Progenitor cell of endocrine pancreas (in vitro differentiated cells): ENCODE results near the gene BCAS3. TPM values are rescaled to one million over a fixed set of nuclear protein-coding genes. Genes with fewer than 3 reads are reported as not detected.

Experiments used
- DNase-seq: peaks from one replicate; pipeline ENCODE4 v3.0.0; 2021; ENCODE audit warnings: low spot score; ENCODE audit not compliant: unreplicated experiment
- H3K27ac Mint-ChIP-seq: 2 replicates; pipeline ENCODE4 v1.8.0; 2021; ENCODE audit warnings: mild to moderate bottlenecking, moderate library complexity, mixed read lengths
- H3K27me3 Mint-ChIP-seq: 2 replicates; pipeline ENCODE4 v1.8.0; 2021; ENCODE audit warnings: mixed read lengths
- H3K36me3 Mint-ChIP-seq: 2 replicates; pipeline ENCODE4 v1.8.0; 2022; ENCODE audit warnings: mixed read lengths; ENCODE audit not compliant: insufficient read depth
- H3K4me1 Mint-ChIP-seq: 2 replicates; pipeline ENCODE4 v1.8.0; 2021; ENCODE audit warnings: low read depth, mixed read lengths
- H3K4me3 Mint-ChIP-seq: 2 replicates; pipeline ENCODE4 v1.8.0; 2021; ENCODE audit warnings: low read depth, mild to moderate bottlenecking, moderate library complexity, mixed read lengths
- H3K9me3 Mint-ChIP-seq: 2 replicates; pipeline ENCODE4 v1.8.0; 2021; ENCODE audit warnings: low read depth, mixed read lengths
- total RNA-seq: library from RNA; stranded (reverse); gene quantifications from 2 replicates; pipeline ENCODE4 v1.2.1, GENCODE V29; 2021
- TF ChIP-seq, protein P1 (sequence below): fragments of 200-600 bp; sonication (generic); IDR thresholded peaks from one replicate; pipeline ENCODE4 v1.5.0; 2021; ENCODE audit warnings: antibody characterized with exemption, mild to moderate bottlenecking; ENCODE audit not compliant: unreplicated experiment

The BCAS3 gene
- total RNA-seq, 1 donor from 2014 or later, result 36.1 TPM

GRCh38 chr17:60887614-60888028 lies 210.0 kb downstream of the BCAS3 start:
- no peak for DNase-seq
- Mint-ChIP-seq H3K9me3 (no peaks in the 10 kb centered on the region), H3K27me3 (no peaks in the 10 kb centered on the region), H3K4me3 (peak overlapping the region; percentile 92), H3K36me3 (peaks cover 4% of the 10 kb centered on the region), H3K27ac (peak overlapping the region; percentile 99), H3K4me1 (peaks cover 9% of the 10 kb centered on the region)
- TF ChIP-seq, protein P1, sequence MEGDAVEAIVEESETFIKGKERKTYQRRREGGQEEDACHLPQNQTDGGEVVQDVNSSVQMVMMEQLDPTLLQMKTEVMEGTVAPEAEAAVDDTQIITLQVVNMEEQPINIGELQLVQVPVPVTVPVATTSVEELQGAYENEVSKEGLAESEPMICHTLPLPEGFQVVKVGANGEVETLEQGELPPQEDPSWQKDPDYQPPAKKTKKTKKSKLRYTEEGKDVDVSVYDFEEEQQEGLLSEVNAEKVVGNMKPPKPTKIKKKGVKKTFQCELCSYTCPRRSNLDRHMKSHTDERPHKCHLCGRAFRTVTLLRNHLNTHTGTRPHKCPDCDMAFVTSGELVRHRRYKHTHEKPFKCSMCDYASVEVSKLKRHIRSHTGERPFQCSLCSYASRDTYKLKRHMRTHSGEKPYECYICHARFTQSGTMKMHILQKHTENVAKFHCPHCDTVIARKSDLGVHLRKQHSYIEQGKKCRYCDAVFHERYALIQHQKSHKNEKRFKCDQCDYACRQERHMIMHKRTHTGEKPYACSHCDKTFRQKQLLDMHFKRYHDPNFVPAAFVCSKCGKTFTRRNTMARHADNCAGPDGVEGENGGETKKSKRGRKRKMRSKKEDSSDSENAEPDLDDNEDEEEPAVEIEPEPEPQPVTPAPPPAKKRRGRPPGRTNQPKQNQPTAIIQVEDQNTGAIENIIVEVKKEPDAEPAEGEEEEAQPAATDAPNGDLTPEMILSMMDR, result no peak

DNA sequence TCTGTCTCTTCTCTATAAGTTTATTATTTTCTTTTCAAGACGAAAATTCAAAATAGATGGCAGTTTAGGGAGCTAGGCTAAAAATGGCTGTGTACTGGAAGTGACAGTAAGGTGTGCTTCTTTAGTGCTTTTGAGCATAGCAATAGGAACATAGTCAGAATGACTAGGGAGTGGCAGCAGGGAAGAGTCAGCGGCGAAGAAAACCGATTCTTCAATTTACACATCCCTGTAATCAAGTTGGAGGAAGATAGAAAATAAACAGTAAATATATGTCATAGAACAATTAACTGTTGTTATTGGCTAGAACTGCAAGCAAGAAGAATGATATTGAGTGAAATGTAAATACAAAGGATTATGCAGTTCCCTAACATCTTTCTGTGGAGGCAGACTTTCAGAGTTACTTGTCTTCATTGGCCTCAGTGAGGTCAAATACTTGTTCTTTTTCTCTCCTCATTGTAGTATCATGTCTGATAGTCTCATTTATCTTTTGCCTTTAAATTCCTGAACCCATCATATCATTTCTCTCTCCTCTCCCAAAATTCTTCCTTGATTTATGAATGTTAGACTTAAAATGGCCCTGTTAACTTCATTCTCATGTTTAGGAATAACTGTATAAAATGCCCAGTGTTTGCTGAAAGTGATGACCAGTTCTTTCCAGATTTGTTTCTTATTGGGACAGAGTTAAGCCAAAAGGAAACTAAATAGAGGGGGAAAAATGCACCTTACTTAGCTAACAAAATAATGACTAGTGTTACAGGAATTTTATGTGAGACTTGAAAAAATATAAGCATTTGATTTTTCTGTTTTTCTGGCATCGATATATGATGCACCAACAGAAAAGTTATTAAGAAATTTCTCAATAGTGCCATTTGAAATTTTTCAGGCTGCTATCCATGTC lies 211.4 kb downstream of the BCAS3 start:
- H3K27me3 Mint-ChIP-seq, result no peaks in the 10 kb centered on the region
- TF ChIP-seq, protein P1, result no peak
- peaks cover 10% of the 10 kb centered on the region for H3K36me3 Mint-ChIP-seq
- peaks cover 6% of the 10 kb centered on the region for H3K9me3 Mint-ChIP-seq
- no peak for DNase-seq
- peak overlapping the region; percentile 48 for H3K4me3 Mint-ChIP-seq
- H3K27ac Mint-ChIP-seq, result no peak overlapping the region
- H3K4me1 Mint-ChIP-seq, result peaks cover 9% of the 10 kb centered on the region

DNA sequence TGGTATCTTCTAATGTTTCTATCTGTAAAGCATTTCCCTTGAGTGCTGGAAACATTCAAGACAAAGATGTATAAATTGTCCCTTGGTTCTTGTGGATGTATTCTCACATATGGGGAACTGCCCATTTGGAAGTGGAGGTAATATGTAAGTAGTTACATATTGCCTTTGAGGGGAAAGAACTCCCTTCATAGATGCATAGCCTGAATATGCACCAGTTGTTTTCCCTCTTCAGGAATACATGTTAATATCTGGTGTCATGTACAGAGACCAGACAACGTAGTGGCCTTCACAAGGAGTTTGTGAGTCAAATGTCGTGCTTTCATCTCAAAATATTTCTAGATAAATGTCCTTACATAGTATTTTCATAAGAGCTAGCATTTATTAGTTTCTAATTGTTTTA lies 213.5 kb downstream of the BCAS3 start:
- TF ChIP-seq, protein P1, result no peak
- Mint-ChIP-seq H3K4me1 (peaks cover 9% of the 10 kb centered on the region), H3K9me3 (peaks cover 13% of the 10 kb centered on the region), H3K4me3 (no peak overlapping the region), H3K27me3 (no peaks in the 10 kb centered on the region), H3K27ac (no peak overlapping the region), H3K36me3 (peaks cover 14% of the 10 kb centered on the region)
- no peak for DNase-seq

DNA sequence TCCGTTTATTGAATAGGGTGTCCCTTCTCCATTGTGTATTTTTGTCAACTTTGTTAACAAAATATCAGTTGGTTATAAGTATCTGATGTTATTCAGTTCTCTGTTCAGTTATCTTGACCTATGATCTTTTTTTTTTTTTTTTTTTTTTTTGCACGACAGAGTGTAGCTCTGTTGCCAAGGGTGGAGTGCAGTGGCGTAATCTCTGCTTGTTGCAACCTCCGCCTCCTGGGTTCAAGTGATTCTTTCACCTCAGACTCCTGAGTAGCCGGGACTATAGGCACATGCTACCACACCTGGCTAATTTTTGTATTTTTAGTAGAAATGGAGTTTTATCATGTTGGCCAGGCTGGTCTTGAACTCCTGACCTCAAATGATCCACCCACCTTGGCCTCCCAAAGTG lies 215.8 kb downstream of the BCAS3 start:
- H3K36me3 Mint-ChIP-seq, result peaks cover 25% of the 10 kb centered on the region
- DNase-seq, result no peak

DNA sequence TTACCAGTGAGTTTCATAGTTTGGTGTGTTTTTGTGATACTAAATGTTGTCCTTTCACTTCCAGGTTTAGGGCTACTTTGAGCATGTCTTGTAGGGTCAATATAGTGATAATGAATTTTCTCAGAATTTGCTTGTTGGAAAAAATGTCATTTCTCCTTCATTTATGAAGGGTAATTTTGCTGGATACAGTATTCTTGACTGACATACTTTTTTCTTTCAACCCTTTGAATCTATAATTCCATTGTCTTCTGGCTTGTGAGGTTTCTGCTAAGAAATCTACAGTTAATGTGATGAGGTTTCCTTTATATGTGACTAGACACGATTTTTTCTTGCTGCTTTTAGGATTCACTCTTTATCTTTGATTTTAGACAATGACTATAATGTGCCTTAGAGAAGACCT lies 219.3 kb downstream of the BCAS3 start:
- H3K9me3 Mint-ChIP-seq, result peaks cover 27% of the 10 kb centered on the region
- TF ChIP-seq, protein P1, result no peak
- no peaks in the 10 kb centered on the region for H3K27me3 Mint-ChIP-seq
- peaks cover 21% of the 10 kb centered on the region for H3K36me3 Mint-ChIP-seq
- no peak overlapping the region for H3K4me3 Mint-ChIP-seq
- no peak overlapping the region for H3K27ac Mint-ChIP-seq
- H3K4me1 Mint-ChIP-seq, result no peaks in the 10 kb centered on the region
- DNase-seq, result no peak

More for the DNA sequence above, 215.8 kb downstream of the BCAS3 start:
- no peak overlapping the region for H3K4me3 Mint-ChIP-seq
- H3K27ac Mint-ChIP-seq, result no peak overlapping the region
- no peaks in the 10 kb centered on the region for H3K27me3 Mint-ChIP-seq
- TF ChIP-seq, protein P1, result no peak
- peaks cover 27% of the 10 kb centered on the region for H3K9me3 Mint-ChIP-seq
- peaks cover 4% of the 10 kb centered on the region for H3K4me1 Mint-ChIP-seq
